Mesothelial cell of epicardium (in vitro differentiated cells): Measurements from ENCODE around the gene HEBP1. TPM values are rescaled to one million over a fixed set of nuclear protein-coding genes. Genes with fewer than 3 reads are reported as not detected.

Experiments
- DNase-seq, 2 experiments: peaks; one replicate each; pipeline ENCODE4 v3.0.0; 2021; ENCODE audit warnings: low spot score in 2 of 2; ENCODE audit not compliant: unreplicated experiment in 2 of 2
- H3K27ac Mint-ChIP-seq: 2 replicates; pipeline ENCODE4 v1.8.0; 2021; ENCODE audit warnings: mixed read lengths
- H3K27me3 Mint-ChIP-seq: 2 replicates; pipeline ENCODE4 v1.8.0; 2021; ENCODE audit warnings: low read depth, mixed read lengths
- H3K36me3 Mint-ChIP-seq: 2 replicates; pipeline ENCODE4 v1.8.0; 2021; ENCODE audit warnings: mixed read lengths
- H3K4me1 Mint-ChIP-seq: 2 replicates; pipeline ENCODE4 v1.8.0; 2021; ENCODE audit warnings: mixed read lengths
- H3K4me3 Mint-ChIP-seq: 2 replicates; pipeline ENCODE4 v1.8.0; 2021; ENCODE audit warnings: mild to moderate bottlenecking, moderate library complexity, mixed read lengths
- H3K9me3 Mint-ChIP-seq: 2 replicates; pipeline ENCODE4 v1.8.0; 2021; ENCODE audit warnings: mixed read lengths
- CTCF ChIP-seq: fragments of 200-600 bp; sonication (generic); IDR thresholded peaks from one replicate; pipeline ENCODE4 v1.5.0; 2021; ENCODE audit warnings: antibody characterized with exemption; ENCODE audit not compliant: unreplicated experiment
- total RNA-seq: library from RNA; stranded (reverse); gene quantifications from 3 replicates; pipeline ENCODE4 v1.2.1, GENCODE V29; 2021

The HEBP1 gene
- total RNA-seq, 1 donor from 2014 or later: 55.0 TPM

- no peak overlapping the region for H3K4me3 Mint-ChIP-seq
- no peaks in the 10 kb centered on the region for H3K9me3 Mint-ChIP-seq
- no peaks in the 10 kb centered on the region for H3K36me3 Mint-ChIP-seq
- H3K4me1 Mint-ChIP-seq: peaks cover 63% of the 10 kb centered on the region
- no peak for DNase-seq
- H3K27ac Mint-ChIP-seq: no peak overlapping the region
- H3K27me3 Mint-ChIP-seq: no peaks in the 10 kb centered on the region
- TF ChIP-seq CTCF: no peak
These were observed 5.0 kb downstream of the HEBP1 start for GRCh38 chr12:12995088-12995487.

- H3K27ac Mint-ChIP-seq: peak overlapping the region; percentile 85
- H3K36me3 Mint-ChIP-seq: peaks cover 4% of the 10 kb centered on the region
- no peak for TF ChIP-seq CTCF
- no peaks in the 10 kb centered on the region for H3K9me3 Mint-ChIP-seq
- peaks cover 52% of the 10 kb centered on the region for H3K4me1 Mint-ChIP-seq
- no peak for DNase-seq
- H3K27me3 Mint-ChIP-seq: no peaks in the 10 kb centered on the region
- H3K4me3 Mint-ChIP-seq: no peak overlapping the region
These were observed 6.7 kb downstream of the HEBP1 start for GRCh38 chr12:12993367-12993766.

- Mint-ChIP-seq H3K9me3 (no peaks in the 10 kb centered on the region), H3K4me3 (no peak overlapping the region), H3K4me1 (peaks cover 46% of the 10 kb centered on the region), H3K27ac (peak overlapping the region; percentile 85), H3K27me3 (no peaks in the 10 kb centered on the region), H3K36me3 (peaks cover 6% of the 10 kb centered on the region)
- DNase-seq: no peak
- TF ChIP-seq CTCF: no peak
These were observed 7.5 kb downstream of the HEBP1 start for GRCh38 chr12:12992418-12993130.

- Mint-ChIP-seq H3K9me3 (no peaks in the 10 kb centered on the region), H3K27ac (peak overlapping the region; percentile 89), H3K36me3 (peaks cover 18% of the 10 kb centered on the region), H3K27me3 (no peaks in the 10 kb centered on the region), H3K4me3 (no peak overlapping the region), H3K4me1 (peaks cover 36% of the 10 kb centered on the region)
- no peak for DNase-seq
- TF ChIP-seq CTCF: no peak
These were observed 9.2 kb downstream of the HEBP1 start for GRCh38 chr12:12990700-12991468.

- Mint-ChIP-seq H3K9me3 (no peaks in the 10 kb centered on the region), H3K36me3 (peaks cover 32% of the 10 kb centered on the region), H3K4me1 (peaks cover 25% of the 10 kb centered on the region), H3K27ac (no peak overlapping the region), H3K4me3 (no peak overlapping the region), H3K27me3 (no peaks in the 10 kb centered on the region)
- DNase-seq: no peak
- no peak for TF ChIP-seq CTCF
These were observed 12.6 kb downstream of the HEBP1 start for GRCh38 chr12:12987421-12987820.
